A549 (cell line): ENCODE results near the gene TMTC2. TPM values are rescaled to one million over a fixed set of nuclear protein-coding genes. Genes with fewer than 3 reads are reported as not detected.

Experiments
- ATAC-seq, 2 experiments: fragments of 200-7000 bp in 1 of 2; fragments of >200 bp in 1 of 2; cut with Nextera tagmentation in 1 of 2; cut with Tn5 transposase in 1 of 2; 3 replicates each; pipeline versions ENCODE4 v1.8.0 to v1.9.1; 2018 to 2020; ENCODE audit warnings: mild to moderate bottlenecking in 1 of 2, moderate library complexity in 1 of 2
- CTCF ChIA-PET: fragments of 300-600 bp; sonication (Branson Sonifier 250); formaldehyde crosslinking; extraction: SDS; loops from one replicate; lab custom pipeline; 2021; ENCODE audit warnings: antibody characterized with exemption, inconsistent platforms; lab: Yijun Ruan, JAX
- POLR2A ChIA-PET: fragments of 350-600 bp; formaldehyde crosslinking; extraction: SDS; loops from one replicate; lab custom pipeline; 2021; ENCODE audit warnings: antibody characterized with exemption, inconsistent platforms; lab: Yijun Ruan, JAX
- DNase-seq, 2 experiments: peaks; one replicate each; pipeline versions ENCODE4 v3.0.0 to v3.0.0-alpha.2; 2011 to 2016; ENCODE audit warnings: low read depth in 1 of 2, low spot score in 1 of 2
- FAIRE-seq: peaks from 2 replicates; lab custom pipeline; 2011; peaks lifted over from hg19 to GRCh38; lab: Jason Lieb, UNC
- H3K27ac ChIP-seq, 2 experiments: fragments of >200 bp; sonication (Bioruptor Twin); formaldehyde crosslinking; 3 replicates each; pipeline ENCODE4 v1.5.1; 2016 to 2017
- H3K4me1 ChIP-seq: fragments of >200 bp; sonication (Bioruptor Twin); formaldehyde crosslinking; 3 replicates; pipeline ENCODE4 v1.6.1; 2016
- H3K4me2 ChIP-seq: fragments of >200 bp; sonication (Bioruptor Twin); formaldehyde crosslinking; 3 replicates; pipeline ENCODE4 v1.6.1; 2016
- H3K4me3 ChIP-seq: fragments of >200 bp; sonication (Bioruptor Twin); formaldehyde crosslinking; 3 replicates; pipeline ENCODE4 v1.5.1; 2016
- H3K9me3 ChIP-seq: fragments of >200 bp; sonication (Bioruptor Twin); formaldehyde crosslinking; 3 replicates; pipeline ENCODE4 v1.6.1; 2016
- CBX2 ChIP-seq: fragments of 200-600 bp; sonication (generic); IDR thresholded peaks from 2 replicates; pipeline ENCODE4 v1.6.1; 2016; ENCODE audit warnings: low read depth, mild to moderate bottlenecking, borderline replicate concordance
- CHD2 ChIP-seq: fragments of 150-350 bp; IDR thresholded peaks from 2 replicates; pipeline ENCODE4 v1.6.1; 2014; ENCODE audit warnings: low read length; ENCODE audit not compliant: partially characterized antibody
- CHD4 ChIP-seq: fragments of 200-600 bp; sonication (generic); IDR thresholded peaks from 2 replicates; pipeline ENCODE4 v1.6.1; 2016; ENCODE audit warnings: antibody characterized with exemption, mild to moderate bottlenecking, borderline replicate concordance
- CTCF ChIP-seq: fragments of >200 bp; sonication (Bioruptor Twin); formaldehyde crosslinking; IDR thresholded peaks from 3 replicates; pipeline ENCODE4 v1.5.1; 2016
- ESRRA ChIP-seq: fragments of 150-350 bp; IDR thresholded peaks from 2 replicates; pipeline ENCODE4 v1.6.1; 2014; ENCODE audit warnings: mild to moderate bottlenecking, low read length, borderline replicate concordance
- FOXS1 ChIP-seq: fragments of 250-450 bp; sonication (Bioruptor Pico); IDR thresholded peaks from 2 replicates; pipeline ENCODE4 v1.5.0; 2020; ENCODE audit warnings: mild to moderate bottlenecking, moderate library complexity
- HEYL ChIP-seq: fragments of 250-450 bp; sonication (Bioruptor Pico); IDR thresholded peaks from 2 replicates; pipeline ENCODE4 v1.8.0; 2021; ENCODE audit warnings: mild to moderate bottlenecking, moderate library complexity
- HOXA7 ChIP-seq: fragments of 250-450 bp; sonication (Bioruptor Pico); IDR thresholded peaks from 2 replicates; pipeline ENCODE4 v1.5.0; 2020; ENCODE audit warnings: mild to moderate bottlenecking, moderate library complexity
- HOXB13 ChIP-seq: fragments of 250-450 bp; sonication (Bioruptor Pico); IDR thresholded peaks from 2 replicates; pipeline ENCODE4 v1.5.0; 2020; ENCODE audit warnings: low read depth, mild to moderate bottlenecking, moderate library complexity
- KDM1A ChIP-seq: fragments of 200-600 bp; sonication (generic); IDR thresholded peaks from 2 replicates; pipeline ENCODE4 v1.6.1; 2016; ENCODE audit warnings: low read depth, mild to moderate bottlenecking
- KDM5A ChIP-seq: fragments of 200-600 bp; sonication (generic); IDR thresholded peaks from 2 replicates; pipeline ENCODE4 v1.6.1; 2016; ENCODE audit warnings: antibody characterized with exemption, mild to moderate bottlenecking
- MAFK ChIP-seq: fragments of 450-650 bp; IDR thresholded peaks from 2 replicates; pipeline ENCODE4 v1.6.1; 2014; ENCODE audit not compliant: partially characterized antibody
- MAZ ChIP-seq: fragments of 150-350 bp; IDR thresholded peaks from 2 replicates; pipeline ENCODE4 v1.6.1; 2014; ENCODE audit warnings: antibody characterized with exemption, low read depth, low read length, borderline replicate concordance
- PBX3 ChIP-seq: IDR thresholded peaks from 2 replicates; pipeline ENCODE4 v1.6.1; 2012
- RNF2 ChIP-seq: fragments of 200-600 bp; sonication (generic); IDR thresholded peaks from 2 replicates; pipeline ENCODE4 v1.6.1; 2016; ENCODE audit warnings: low read depth, mild to moderate bottlenecking, antibody characterized with exemption, moderate library complexity, borderline replicate concordance
- ZC3H11A ChIP-seq: fragments of 450-650 bp; IDR thresholded peaks from 2 replicates; pipeline ENCODE4 v1.6.1; 2014; ENCODE audit warnings: antibody characterized with exemption, mild to moderate bottlenecking
- ZNF302 ChIP-seq: fragments of 250-450 bp; sonication (Bioruptor Pico); IDR thresholded peaks from 2 replicates; pipeline ENCODE4 v1.9.0; 2021; ENCODE audit warnings: inconsistent platforms, mild to moderate bottlenecking, moderate library complexity
- WGBS: methylation state at CpG from one replicate; pipeline ENCODE4 v1.1.6; 2017; ENCODE audit errors: missing lambda C conversion rate; 5-methylcytosine and 5-hydroxymethylcytosine counted together
- polyA plus RNA-seq, 4 experiments: library from polyadenylated mRNA; depleted of rRNA in 3 of 4; stranded (reverse); fragments of >200 nt; fragmentation: RNase III in 1 of 4; extraction: RNeasy Plus Mini Kit Qiagen cat#74134 plus additional on column Dnase treatment in 1 of 4; gene quantifications; 2 replicates in 3 of 4; 3 replicates in 1 of 4; pipeline ENCODE4 v1.2.3, GENCODE V29; 2011 to 2017
- TF ChIP-seq, protein P1 (sequence below): fragments of 200-600 bp; sonication (generic); IDR thresholded peaks from 2 replicates; pipeline ENCODE4 v1.6.1; 2016; ENCODE audit warnings: antibody characterized with exemption, mild to moderate bottlenecking, moderate library complexity
- TF ChIP-seq, protein P2 (sequence below): IDR thresholded peaks from 2 replicates; pipeline ENCODE4 v1.6.1; 2012; ENCODE audit warnings: low read depth, borderline replicate concordance
- TF ChIP-seq, protein P3 (sequence below): fragments of >200 bp; sonication (Bioruptor Twin); formaldehyde crosslinking; IDR thresholded peaks from 3 replicates; pipeline ENCODE4 v1.6.1; 2016

Gene TMTC2
- polyA plus RNA-seq, 2 of the 4 experiments (the other 2 are of a cell fraction): 1.8 to 5.3 TPM

DNA sequence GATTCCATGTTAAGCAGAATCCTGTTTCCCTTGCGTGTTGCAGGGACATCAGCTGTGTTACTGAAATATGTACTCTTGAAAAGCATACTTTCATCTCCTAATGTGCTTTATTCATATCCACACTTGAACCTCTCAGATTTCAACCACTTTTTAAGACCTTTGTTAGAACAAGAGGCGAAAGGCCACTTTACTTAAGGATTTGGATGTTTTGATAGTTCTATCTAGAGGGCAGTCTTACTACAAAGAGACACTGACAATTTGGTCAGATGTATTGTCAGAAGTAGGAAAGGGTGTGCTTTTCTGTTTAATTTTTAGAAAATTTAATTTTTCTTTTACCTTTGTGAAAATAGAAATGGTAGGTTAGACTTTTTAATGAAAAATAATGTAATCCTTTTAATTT lies 267.9 kb downstream of the TMTC2 start (continued):
- no peak for TF ChIP-seq HOXA7 (CRISPR knock-in tag)
- no peak for TF ChIP-seq CBX2

- no peak overlapping the region for H3K4me3 ChIP-seq
- no peaks in the 10 kb centered on the region for H3K4me1 ChIP-seq
- H3K27ac ChIP-seq: no peak overlapping the region
- no peaks in the 10 kb centered on the region; the same call in 2 of the 3 replicates for H3K9me3 ChIP-seq
- ATAC-seq (no peak), FAIRE-seq (no peak), DNase-seq (no peak)
- 88% methylated on average over 1 of the region's 1 CpG for WGBS
- TF ChIP-seq CHD4 (no peak), KDM5A (no peak), ZC3H11A (no peak), HOXB13 (CRISPR knock-in tag) (no peak), HEYL (no peak), FOXS1 (no peak), CHD2 (no peak), ZNF302 (CRISPR knock-in tag) (no peak), MAFK (no peak), CTCF (no peak), RNF2 (no peak), PBX3 (no peak), MAZ (no peak), ESRRA (no peak)
- TF ChIP-seq, protein P1, sequence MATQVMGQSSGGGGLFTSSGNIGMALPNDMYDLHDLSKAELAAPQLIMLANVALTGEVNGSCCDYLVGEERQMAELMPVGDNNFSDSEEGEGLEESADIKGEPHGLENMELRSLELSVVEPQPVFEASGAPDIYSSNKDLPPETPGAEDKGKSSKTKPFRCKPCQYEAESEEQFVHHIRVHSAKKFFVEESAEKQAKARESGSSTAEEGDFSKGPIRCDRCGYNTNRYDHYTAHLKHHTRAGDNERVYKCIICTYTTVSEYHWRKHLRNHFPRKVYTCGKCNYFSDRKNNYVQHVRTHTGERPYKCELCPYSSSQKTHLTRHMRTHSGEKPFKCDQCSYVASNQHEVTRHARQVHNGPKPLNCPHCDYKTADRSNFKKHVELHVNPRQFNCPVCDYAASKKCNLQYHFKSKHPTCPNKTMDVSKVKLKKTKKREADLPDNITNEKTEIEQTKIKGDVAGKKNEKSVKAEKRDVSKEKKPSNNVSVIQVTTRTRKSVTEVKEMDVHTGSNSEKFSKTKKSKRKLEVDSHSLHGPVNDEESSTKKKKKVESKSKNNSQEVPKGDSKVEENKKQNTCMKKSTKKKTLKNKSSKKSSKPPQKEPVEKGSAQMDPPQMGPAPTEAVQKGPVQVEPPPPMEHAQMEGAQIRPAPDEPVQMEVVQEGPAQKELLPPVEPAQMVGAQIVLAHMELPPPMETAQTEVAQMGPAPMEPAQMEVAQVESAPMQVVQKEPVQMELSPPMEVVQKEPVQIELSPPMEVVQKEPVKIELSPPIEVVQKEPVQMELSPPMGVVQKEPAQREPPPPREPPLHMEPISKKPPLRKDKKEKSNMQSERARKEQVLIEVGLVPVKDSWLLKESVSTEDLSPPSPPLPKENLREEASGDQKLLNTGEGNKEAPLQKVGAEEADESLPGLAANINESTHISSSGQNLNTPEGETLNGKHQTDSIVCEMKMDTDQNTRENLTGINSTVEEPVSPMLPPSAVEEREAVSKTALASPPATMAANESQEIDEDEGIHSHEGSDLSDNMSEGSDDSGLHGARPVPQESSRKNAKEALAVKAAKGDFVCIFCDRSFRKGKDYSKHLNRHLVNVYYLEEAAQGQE: no peak
- TF ChIP-seq, protein P2, sequence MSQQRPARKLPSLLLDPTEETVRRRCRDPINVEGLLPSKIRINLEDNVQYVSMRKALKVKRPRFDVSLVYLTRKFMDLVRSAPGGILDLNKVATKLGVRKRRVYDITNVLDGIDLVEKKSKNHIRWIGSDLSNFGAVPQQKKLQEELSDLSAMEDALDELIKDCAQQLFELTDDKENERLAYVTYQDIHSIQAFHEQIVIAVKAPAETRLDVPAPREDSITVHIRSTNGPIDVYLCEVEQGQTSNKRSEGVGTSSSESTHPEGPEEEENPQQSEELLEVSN: no peak
- ChIA-PET POLR2A (no interaction called here), CTCF (no interaction called here)
- no peak overlapping the region for H3K4me2 ChIP-seq
Observed at GRCh38 chr12:82955043-82955442, 268.3 kb downstream of the TMTC2 start.

DNA sequence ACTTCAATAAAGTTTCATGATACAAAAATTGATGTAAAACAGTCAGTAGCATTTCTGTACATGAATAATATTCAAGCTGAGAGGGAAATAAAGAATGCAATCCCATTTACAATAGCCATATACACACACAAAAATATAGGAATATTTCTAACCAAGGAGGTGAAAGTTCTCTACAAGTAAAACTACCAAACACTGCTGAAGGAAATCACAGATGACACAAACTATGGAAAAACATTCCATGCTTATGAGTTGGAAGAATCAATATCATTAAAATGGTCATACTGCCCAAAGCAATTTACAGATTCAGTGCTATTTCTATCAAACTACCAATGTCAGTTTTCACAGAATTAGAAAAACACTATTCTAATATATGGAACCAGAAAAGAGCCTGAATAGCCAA lies 272.3 kb downstream of the TMTC2 start:
- no peak for ATAC-seq
- H3K4me2 ChIP-seq: no peak overlapping the region
- FAIRE-seq: no peak
- CTCF ChIA-PET: no interaction called here
- no peak overlapping the region for H3K27ac ChIP-seq
- no peaks in the 10 kb centered on the region; the same call in 2 of the 3 replicates for H3K9me3 ChIP-seq
- POLR2A ChIA-PET: no interaction called here
- TF ChIP-seq KDM1A: no peak
- no peak for TF ChIP-seq KDM5A
- TF ChIP-seq, protein P3, sequence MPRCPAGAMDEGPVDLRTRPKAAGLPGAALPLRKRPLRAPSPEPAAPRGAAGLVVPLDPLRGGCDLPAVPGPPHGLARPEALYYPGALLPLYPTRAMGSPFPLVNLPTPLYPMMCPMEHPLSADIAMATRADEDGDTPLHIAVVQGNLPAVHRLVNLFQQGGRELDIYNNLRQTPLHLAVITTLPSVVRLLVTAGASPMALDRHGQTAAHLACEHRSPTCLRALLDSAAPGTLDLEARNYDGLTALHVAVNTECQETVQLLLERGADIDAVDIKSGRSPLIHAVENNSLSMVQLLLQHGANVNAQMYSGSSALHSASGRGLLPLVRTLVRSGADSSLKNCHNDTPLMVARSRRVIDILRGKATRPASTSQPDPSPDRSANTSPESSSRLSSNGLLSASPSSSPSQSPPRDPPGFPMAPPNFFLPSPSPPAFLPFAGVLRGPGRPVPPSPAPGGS: no peak
- TF ChIP-seq CHD4: no peak
- H3K4me1 ChIP-seq: no peaks in the 10 kb centered on the region
- no peak for DNase-seq
- H3K4me3 ChIP-seq: no peak overlapping the region
